ENCODE results near the gene PGR. TPM values are rescaled to one million over a fixed set of nuclear protein-coding genes. Genes with fewer than 3 reads are reported as not detected.

The PGR gene
- total and polyA plus RNA-seq, 2 of the 8 experiments (the other 6 are each of a cell fraction or from before 2014, with no cell fraction given), result 0.03 to 0.35 TPM

DNA sequence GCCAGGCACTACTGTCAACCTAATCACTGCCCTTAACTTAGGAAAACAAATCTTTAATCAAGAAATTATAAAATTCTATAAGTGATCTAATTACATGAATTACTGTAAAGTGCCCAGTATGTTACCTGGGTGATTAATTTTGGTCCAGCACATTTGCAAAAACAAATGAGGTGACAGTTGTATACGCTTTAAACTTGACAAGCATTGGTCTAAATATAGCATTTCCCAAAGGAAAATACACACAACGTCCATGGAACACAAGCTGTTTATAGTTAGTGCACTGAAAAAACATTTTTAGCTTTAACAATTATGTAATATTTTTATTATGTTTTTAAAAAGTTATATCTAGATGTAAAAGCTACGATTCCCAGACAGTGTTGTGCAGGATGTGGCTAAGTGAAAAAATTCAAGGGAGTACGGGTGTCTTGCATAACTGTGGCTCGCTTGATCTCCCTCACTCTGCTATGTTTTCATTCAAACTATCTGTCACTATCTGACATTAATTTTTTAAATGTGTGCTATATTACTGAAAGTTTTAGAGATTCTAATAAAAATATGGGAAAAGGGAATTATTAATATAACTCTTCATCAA lies 38.8 kb downstream of the PGR start:
- Histone ChIP-seq H3K56ac (replicated peaks; ENCODE audit: insufficient read length, low read depth, low read length) (no peak overlapping the region), H3K27me3 (replicated peaks in 1 of 4; ENCODE audit: control insufficient read depth in 3 of 4, extremely low read depth in 1 of 4, insufficient read depth in 3 of 4, low read length in 3 of 4) (no peaks in the 10 kb centered on the region), H3K79me2 (ENCODE audit: control insufficient read depth in 1 of 2, insufficient read depth in 2 of 2, low read length in 2 of 2) (no peaks in the 10 kb centered on the region), H3K18ac (ENCODE audit: extremely low read depth, low read length) (no peak overlapping the region), H3K4ac (replicated peaks; ENCODE audit: insufficient read length, low read depth, low read length) (no peak overlapping the region), H3K4me2 (ENCODE audit: insufficient read depth in 1 of 2, low read depth in 2 of 2, low read length in 2 of 2) (no peak overlapping the region), H3K9me3 (ENCODE audit: insufficient read depth in 2 of 2, low read depth in 1 of 2, low read length in 1 of 2) (no peaks in the 10 kb centered on the region; a peak in 1 of 4 replicates), H2BK120ac (replicated peaks; ENCODE audit: low read depth, low read length) (no peak overlapping the region), H4K91ac (replicated peaks; ENCODE audit: insufficient read length, low read length) (no peak overlapping the region), H2BK15ac (ENCODE audit: low read length) (no peak overlapping the region), H3K27ac (ENCODE audit: low read depth, low read length) (no peak overlapping the region), H4K5ac (ENCODE audit: insufficient read length, low read depth, low read length) (no peak overlapping the region), H2BK12ac (ENCODE audit: low read depth, low read length) (no peak overlapping the region), H2AFZ (ENCODE audit: low read length) (no peak overlapping the region), H3K14ac (ENCODE audit: insufficient read length) (no peak overlapping the region), H3K36me3 (ENCODE audit: control insufficient read depth in 2 of 4, insufficient read depth in 4 of 4, low read length in 3 of 4) (no peaks in the 10 kb centered on the region), H3K9ac (replicated peaks in 1 of 4; ENCODE audit: extremely low read depth in 1 of 4, low read depth in 3 of 4, low read length in 3 of 4) (no peak overlapping the region), H3K4me3 (ENCODE audit: extremely low read depth in 1 of 4, insufficient read depth in 2 of 4, low read depth in 3 of 4, low read length in 4 of 4) (no peak overlapping the region), H3K23ac (ENCODE audit: insufficient read length) (no peak overlapping the region), H2BK5ac (ENCODE audit: low read depth, low read length) (no peak overlapping the region), H4K8ac (ENCODE audit: extremely low read depth, insufficient read depth, low read length) (no peak overlapping the region), H3K23me2 (ENCODE audit: low read depth, low read length) (no peaks in the 10 kb centered on the region), H2BK20ac (ENCODE audit: low read length) (no peak overlapping the region), H4K20me1 (replicated peaks in 1 of 2; ENCODE audit: control insufficient read depth in 1 of 2, insufficient read depth in 2 of 2, low read length in 2 of 2) (no peaks in the 10 kb centered on the region), H3K4me1 (replicated peaks in 1 of 4; ENCODE audit: control insufficient read depth in 3 of 4, insufficient read depth in 4 of 4, low read length in 3 of 4) (no peaks in the 10 kb centered on the region), H3K79me1 (ENCODE audit: low read depth, low read length) (no peaks in the 10 kb centered on the region), H2AK5ac (ENCODE audit: low read depth, low read length) (no peak overlapping the region)
- WGBS, 2 experiments (ENCODE audit: extremely low coverage in 1 of 2, insufficient coverage in 1 of 2, insufficient read length in 1 of 2, insufficient replicate concordance in 2 of 2, low coverage in 1 of 2, low lambda C conversion rate in 2 of 2, missing lambda C conversion rate in 1 of 2), result 72% methylated on average over 5 of the region's 5 CpGs; no CpG with 5 or more reads in 1 of the 2 experiments
- POLR2A ChIA-PET (ENCODE audit: partially characterized antibody), result no interaction called here
- CTCF ChIA-PET (ENCODE audit: partially characterized antibody), result interaction anchor here (0.6 kb wide), 1 partner anchor 16 kb away, joined by 3 read pairs; no protein-coding TSS in a partner anchor
- FAIRE-seq (no peak), DNase-seq (ENCODE audit: low read depth in 1 of 2, low spot score in 2 of 2) (no peak)
- TF ChIP-seq ATF2 (IDR thresholded peaks at IDR 0.05; ENCODE audit: low read length), result no peak
- TF ChIP-seq EZH2 (IDR thresholded peaks at IDR 0.05; ENCODE audit: low read depth, low read length, severe bottlenecking), result no peak
- TF ChIP-seq MAFK (IDR thresholded peaks at IDR 0.05; ENCODE audit: low read depth, low read length), result no peak
- no peak for TF ChIP-seq RNF2 (IDR thresholded peaks at IDR 0.05; ENCODE audit: borderline replicate concordance, low read depth, low read length, missing control alignments, poor library complexity, severe bottlenecking)
- no peak for TF ChIP-seq ATF3 (IDR thresholded peaks at IDR 0.05; ENCODE audit: insufficient read depth, low read depth, low read length)
- TF ChIP-seq TBP (IDR thresholded peaks at IDR 0.05; ENCODE audit: low read depth, low read length), result no peak
- no peak for TF ChIP-seq FOSL1 (IDR thresholded peaks at IDR 0.05; ENCODE audit: insufficient read depth, low read depth, low read length)
- TF ChIP-seq CTBP2 (IDR thresholded peaks at IDR 0.05; ENCODE audit: borderline replicate concordance, insufficient read depth, insufficient read length, low read length), result no peak
- no peak for TF ChIP-seq CEBPB (IDR thresholded peaks at IDR 0.05; ENCODE audit: low read depth, low read length)
- TF ChIP-seq SUZ12 (IDR thresholded peaks at IDR 0.05; ENCODE audit: low read length), result no peak
